Fibroblast of pulmonary artery (primary cell): Measurements from ENCODE around the gene PPIL4.

Experiments used
- DNase-seq: peaks from one replicate; pipeline ENCODE4 v3.0.0-alpha.2; 2010; ENCODE audit warnings: low read depth
- H3K4me3 ChIP-seq: replicated peaks from 2 replicates; pipeline ENCODE4 v1.5.1; 2011; ENCODE audit warnings: low read depth, mild to moderate bottlenecking, control low read depth, low read length, moderate library complexity
- CTCF ChIP-seq: IDR thresholded peaks from 2 replicates; pipeline ENCODE4 v1.5.1; 2011; ENCODE audit warnings: mild to moderate bottlenecking, control low read depth, low read length, inconsistent platforms; ENCODE audit errors: missing control alignments

PPIL4 gene

GRCh38 chr6:149493761-149494320 is 52.0 kb downstream of the PPIL4 start:
- no peak for TF ChIP-seq CTCF
- no peak overlapping the region for H3K4me3 ChIP-seq
- no peak for DNase-seq

GRCh38 chr6:149492798-149493343 is 53.0 kb downstream of the PPIL4 start:
- no peak for DNase-seq
- no peak for TF ChIP-seq CTCF
- no peak overlapping the region for H3K4me3 ChIP-seq

GRCh38 chr6:149489967-149490366 is 55.9 kb downstream of the PPIL4 start:
- DNase-seq: no peak
- TF ChIP-seq CTCF: no peak
- H3K4me3 ChIP-seq: no peak overlapping the region

- peak; percentile 16 for DNase-seq
- TF ChIP-seq CTCF: no peak
- no peak overlapping the region for H3K4me3 ChIP-seq
Observed at GRCh38 chr6:149488815-149489214, 57.0 kb downstream of the PPIL4 start.

GRCh38 chr6:149487316-149487715 is 58.5 kb downstream of the PPIL4 start:
- TF ChIP-seq CTCF: no peak
- H3K4me3 ChIP-seq: no peak overlapping the region
- no peak for DNase-seq

- no peak for DNase-seq
- TF ChIP-seq CTCF: no peak
Observed at GRCh38 chr6:149484733-149485700, 60.8 kb downstream of the PPIL4 start, which contains the start of gene ZC3H12D. Gene ZC3H12D, minus strand, starts transcription at chr6:149485014. Its CDS starts 10,471 bp downstream, at chr6:149474543.

More at GRCh38 chr6:149484733-149485700, 60.8 kb downstream of the PPIL4 start, which contains the start of gene ZC3H12D:
- H3K4me3 ChIP-seq: no peak within 1 kb of the TSS
